Upper lobe of right lung (tissue), 1 donor: ENCODE data around the gene DUS1L. TPM values are rescaled to one million over a fixed set of nuclear protein-coding genes. Genes with fewer than 3 reads are reported as not detected.

Experiments used
- ATAC-seq: fragments of 200-7000 bp; cut with Tn5 transposase; one replicate; pipeline ENCODE4 v1.9.1; 2020; ENCODE audit warnings: mild to moderate bottlenecking, moderate library complexity
- DNase-seq: peaks from one replicate; pipeline ENCODE4 v3.0.0-alpha.2; 2020
- H3K27ac ChIP-seq: fragments of 200-600 bp; one replicate; pipeline ENCODE4 v1.8.0; 2022
- H3K27me3 ChIP-seq: fragments of 200-600 bp; one replicate; pipeline ENCODE4 v1.8.0; 2022; ENCODE audit warnings: mild to moderate bottlenecking
- H3K36me3 ChIP-seq: fragments of 200-600 bp; one replicate; pipeline ENCODE4 v1.8.0; 2022
- H3K4me1 ChIP-seq: fragments of 200-600 bp; one replicate; pipeline ENCODE4 v1.8.0; 2022
- H3K4me3 ChIP-seq: fragments of 200-600 bp; one replicate; pipeline ENCODE4 v1.8.0; 2022; ENCODE audit warnings: mild to moderate bottlenecking
- H3K9me3 ChIP-seq: fragments of 200-600 bp; one replicate; pipeline ENCODE4 v1.8.0; 2022
- CTCF ChIP-seq: fragments of 200-600 bp; IDR thresholded peaks from one replicate; pipeline ENCODE4 v1.8.0; 2022; ENCODE audit warnings: antibody characterized with exemption
- intact Hi-C: fragments of 100-400 bp; cut with DNase I; formaldehyde crosslinking; loops from one replicate; pipeline ENCODE4 v1.11.0; 2022
- total RNA-seq: library from RNA; stranded (reverse); fragmentation: NEBNext Ultra II Directional; extraction: Animal tissue kit (Norgen Biotek cat#: 25700); gene quantifications from one replicate; pipeline ENCODE4 v1.2.1, GENCODE V29; 2021
- donor health status: DM: no; HTN: yes; CAD: no; lungs with severe emphysema.

Gene DUS1L
- total RNA-seq, 1 donor from 2014 or later, result 82.4 TPM

DNA sequence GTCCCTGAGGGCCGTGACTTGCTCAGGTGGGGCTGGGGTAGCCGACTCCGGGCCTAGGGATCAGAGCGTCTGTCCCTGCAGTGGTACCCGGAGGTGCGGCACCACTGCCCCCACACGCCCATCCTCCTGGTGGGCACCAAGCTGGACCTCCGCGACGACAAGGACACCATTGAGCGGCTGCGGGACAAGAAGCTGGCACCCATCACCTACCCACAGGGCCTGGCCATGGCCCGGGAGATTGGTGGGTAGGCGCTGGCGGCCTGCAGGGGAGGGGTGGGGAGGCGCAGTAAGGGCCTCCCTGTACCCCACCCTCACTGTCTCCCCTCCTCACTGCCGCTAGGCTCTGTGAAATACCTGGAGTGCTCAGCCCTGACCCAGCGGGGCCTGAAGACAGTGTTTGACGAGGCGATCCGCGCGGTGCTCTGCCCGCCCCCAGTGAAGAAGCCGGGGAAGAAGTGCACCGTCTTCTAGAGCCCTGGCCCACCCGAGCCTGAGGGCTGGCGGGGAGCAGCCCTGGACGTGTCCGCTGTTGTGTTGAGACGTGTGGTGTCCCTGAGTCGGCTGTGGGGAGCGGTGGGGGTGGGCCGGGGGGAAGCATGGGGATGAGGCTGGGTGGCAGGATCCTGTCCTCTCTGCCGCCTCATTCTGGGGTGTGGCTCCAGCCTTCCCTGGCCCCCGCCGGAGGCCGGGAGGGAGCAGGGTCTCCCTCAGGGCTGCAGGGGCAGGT lies 32.1 kb downstream of the DUS1L start:
- intact Hi-C loops, result loop anchor here (5.0 to 10.0 kb wide), 2 partner anchors 124 to 301 kb away; partner anchors contain the start of gene SECTM1
- H3K36me3 ChIP-seq, result no peaks in the 10 kb centered on the region
- ATAC-seq (no peak), DNase-seq (no peak)
- peaks cover 22% of the 10 kb centered on the region for H3K4me1 ChIP-seq
- no peaks in the 10 kb centered on the region for H3K27me3 ChIP-seq
- H3K9me3 ChIP-seq, result no peaks in the 10 kb centered on the region
- H3K4me3 ChIP-seq, result no peak overlapping the region
- no peak for TF ChIP-seq CTCF
- no peak overlapping the region for H3K27ac ChIP-seq

DNA sequence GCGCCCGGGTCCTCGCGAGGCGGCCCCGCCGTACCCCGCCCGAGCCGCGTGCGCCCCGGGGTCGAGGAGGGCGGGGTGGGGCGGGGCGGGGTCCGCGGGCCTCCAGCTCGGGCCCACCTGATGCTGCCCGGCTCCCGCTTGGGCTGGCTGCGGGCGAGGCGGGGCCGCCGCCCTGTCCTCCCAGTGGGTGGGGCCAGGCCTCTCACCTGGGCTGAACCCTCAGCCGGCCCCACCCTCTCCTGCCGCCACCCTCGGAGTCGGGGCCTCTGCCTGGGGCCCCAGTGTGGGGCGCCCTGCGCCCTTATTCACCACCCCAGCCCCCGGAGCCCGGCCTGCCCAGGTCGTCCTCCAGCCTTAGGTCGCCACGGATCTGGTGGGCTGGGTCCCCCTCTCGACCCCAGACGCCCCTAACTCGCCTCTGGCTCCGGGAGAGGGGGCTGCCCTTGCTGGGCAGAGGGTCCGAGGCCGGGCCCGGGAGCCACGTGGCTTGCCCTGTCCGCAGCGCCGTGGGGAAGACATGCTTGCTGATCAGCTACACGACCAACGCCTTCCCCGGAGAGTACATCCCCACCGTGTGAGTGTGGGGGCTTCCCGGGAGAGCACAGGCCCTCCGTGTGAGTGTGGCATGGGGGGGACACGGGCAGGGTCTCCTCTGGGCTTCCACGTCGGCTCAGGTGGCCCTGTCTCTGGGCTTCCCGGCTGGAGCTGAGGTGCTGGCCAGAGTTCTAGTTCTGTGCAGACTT lies 33.5 kb downstream of the DUS1L start:
- Histone ChIP-seq H3K36me3 (no peaks in the 10 kb centered on the region), H3K4me1 (peaks cover 17% of the 10 kb centered on the region), H3K9me3 (no peaks in the 10 kb centered on the region), H3K27me3 (no peaks in the 10 kb centered on the region), H3K4me3 (peak overlapping the region; percentile 30), H3K27ac (no peak overlapping the region)
- intact Hi-C loops, result loop anchor here (5.0 to 10.0 kb wide), 2 partner anchors 125 to 303 kb away; partner anchors contain the start of gene SECTM1
- ATAC-seq (peak; percentile 52), DNase-seq (no peak)
- no peak for TF ChIP-seq CTCF

GRCh38 chr17:82031303-82031884 lies 34.2 kb downstream of the DUS1L start, which contains the start of gene RAC3:
TSS of gene RAC3 (plus strand) at chr17:82031678. CDS start at chr17:82031762, 84 bp downstream.
- H3K36me3 ChIP-seq, result no peaks in the 10 kb centered on the region
- DNase-seq (no peak), ATAC-seq (peak; percentile 0)
- intact Hi-C loops, result loop anchor here (5.0 to 10.0 kb wide), 2 partner anchors 126 to 303 kb away; partner anchors contain the start of gene SECTM1
- TF ChIP-seq CTCF, result no peak
- H3K4me1 ChIP-seq, result peaks cover 13% of the 10 kb centered on the region
- H3K4me3 ChIP-seq, result peak within 1 kb of the TSS; percentile 56
- no peak within 1 kb of the TSS for H3K27ac ChIP-seq
- no peaks in the 10 kb centered on the region for H3K27me3 ChIP-seq
- no peaks in the 10 kb centered on the region for H3K9me3 ChIP-seq

GRCh38 chr17:82030470-82031302 lies 34.9 kb downstream of the DUS1L start:
- no peaks in the 10 kb centered on the region for H3K9me3 ChIP-seq
- TF ChIP-seq CTCF, result peak; percentile 96
- H3K4me3 ChIP-seq, result peak overlapping the region; percentile 56
- H3K27me3 ChIP-seq, result no peaks in the 10 kb centered on the region
- H3K27ac ChIP-seq, result no peak overlapping the region
- peaks cover 9% of the 10 kb centered on the region for H3K4me1 ChIP-seq
- intact Hi-C loops, result loop anchor here (5.0 to 10.0 kb wide), 2 partner anchors 127 to 304 kb away; partner anchors contain the start of gene SECTM1
- no peaks in the 10 kb centered on the region for H3K36me3 ChIP-seq
- ATAC-seq (peak; percentile 91), DNase-seq (peak; percentile 93)

DNA sequence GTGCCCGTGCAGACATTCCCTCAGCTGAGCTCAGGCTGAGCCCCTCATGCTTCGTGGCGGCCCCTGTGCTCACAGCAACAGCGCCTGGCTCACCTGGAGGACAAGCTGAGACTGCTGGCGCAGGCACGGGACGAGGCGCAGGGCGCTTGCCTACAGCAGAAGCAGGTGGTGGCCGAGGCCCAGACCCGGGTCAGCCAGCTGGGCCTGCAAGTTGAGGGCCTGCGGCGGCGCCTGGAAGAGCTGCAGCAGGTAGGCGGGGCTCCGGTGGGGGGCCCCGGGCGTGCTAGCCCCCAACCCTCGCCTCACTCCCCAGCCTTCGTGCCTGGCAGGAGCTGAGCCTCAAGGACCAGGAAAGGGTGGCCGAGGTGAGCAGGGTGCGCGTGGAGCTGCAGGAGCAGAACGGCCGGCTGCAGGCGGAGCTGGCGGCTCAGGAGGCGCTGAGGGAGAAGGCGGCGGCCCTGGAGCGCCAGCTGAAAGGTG lies 35.6 kb downstream of the DUS1L start:
- H3K4me3 ChIP-seq, result peak overlapping the region; percentile 56
- no peak for TF ChIP-seq CTCF
- no peaks in the 10 kb centered on the region for H3K27me3 ChIP-seq
- H3K27ac ChIP-seq, result no peak overlapping the region
- H3K4me1 ChIP-seq, result peaks cover 9% of the 10 kb centered on the region
- intact Hi-C loops, result loop anchor here (5.0 to 10.0 kb wide), 2 partner anchors 127 to 305 kb away; partner anchors contain the start of gene SECTM1
- H3K9me3 ChIP-seq, result no peaks in the 10 kb centered on the region
- ATAC-seq (no peak), DNase-seq (no peak)
- no peaks in the 10 kb centered on the region for H3K36me3 ChIP-seq
